Caco-2 (cell line): ENCODE results near the gene CPNE1. TPM values are rescaled to one million over a fixed set of nuclear protein-coding genes. Genes with fewer than 3 reads are reported as not detected.
A peak's percentile ranks its signal among the peaks of the same experiment; 100 is the strongest.

Experiments used
- BruUV-seq: library from RNA; stranded (reverse); fragments of 400-500 nt; replicated peaks from 2 replicates; lab custom pipeline; 2021; lab: Mats Ljungman, UMichigan
- CTCF ChIA-PET: fragments of 300-600 bp; sonication (Branson Sonifier 250); formaldehyde crosslinking; loops from one replicate; lab custom pipeline; 2022; ENCODE audit warnings: antibody characterized with exemption; lab: Charles Lee
- POLR2A ChIA-PET: fragments of 300-600 bp; sonication (Branson Sonifier 250); formaldehyde crosslinking; loops from one replicate; lab custom pipeline; 2022; ENCODE audit warnings: antibody characterized with exemption; lab: Charles Lee
- DNase-seq, 2 experiments: peaks; one replicate each; pipeline versions ENCODE4 v3.0.0 to v3.0.0-alpha.2; 2020 to 2022
- H3K27me3 ChIP-seq: replicated peaks from 2 replicates; pipeline ENCODE4 v1.6.0; 2011; ENCODE audit warnings: low read length; ENCODE audit not compliant: control insufficient read depth, insufficient read depth
- H3K36me3 ChIP-seq: 2 replicates; pipeline ENCODE4 v1.5.1; 2011; ENCODE audit warnings: low read length; ENCODE audit not compliant: control insufficient read depth, insufficient read depth
- H3K4me1 ChIP-seq: fragments of 250-450 bp; sonication (Bioruptor Pico); 2 replicates; pipeline ENCODE4 v1.5.1; 2020; ENCODE audit warnings: mild to moderate bottlenecking
- H3K4me3 ChIP-seq: 2 replicates; pipeline ENCODE4 v1.5.1; 2011; ENCODE audit warnings: low read depth, mild to moderate bottlenecking, control low read depth, low read length
- H3K9me3 ChIP-seq: fragments of 250-450 bp; sonication (Bioruptor Pico); 2 replicates; pipeline ENCODE4 v1.5.1; 2020; ENCODE audit warnings: mild to moderate bottlenecking, moderate library complexity
- H3K27ac Mint-ChIP-seq: one replicate; pipeline ENCODE4 v1.8.0; 2022; ENCODE audit warnings: mixed read lengths; ENCODE audit not compliant: unreplicated experiment
- H3K27me3 Mint-ChIP-seq: one replicate; pipeline ENCODE4 v1.8.0; 2022; ENCODE audit warnings: mixed read lengths; ENCODE audit not compliant: insufficient read depth, unreplicated experiment
- H3K36me3 Mint-ChIP-seq: one replicate; pipeline ENCODE4 v1.8.0; 2022; ENCODE audit warnings: mild to moderate bottlenecking, mixed read lengths; ENCODE audit not compliant: insufficient read depth, unreplicated experiment
- H3K4me1 Mint-ChIP-seq: one replicate; pipeline ENCODE4 v1.8.0; 2022; ENCODE audit warnings: low read depth, mixed read lengths; ENCODE audit not compliant: unreplicated experiment
- H3K4me3 Mint-ChIP-seq: one replicate; pipeline ENCODE4 v1.8.0; 2022; ENCODE audit warnings: mild to moderate bottlenecking, moderate library complexity, mixed read lengths; ENCODE audit not compliant: unreplicated experiment
- H3K9me3 Mint-ChIP-seq: one replicate; pipeline ENCODE4 v1.8.0; 2022; ENCODE audit warnings: mixed read lengths; ENCODE audit not compliant: unreplicated experiment
- CTCF ChIP-seq, 2 experiments: fragments of 200-600 bp in 1 of 2; IDR thresholded peaks; 1 replicate in 1 of 2; 2 replicates in 1 of 2; pipeline versions ENCODE4 v1.5.1 to v1.8.0; 2011 to 2022; ENCODE audit warnings: antibody characterized with exemption in 1 of 2, control low read depth in 1 of 2, inconsistent platforms in 1 of 2, low read depth in 1 of 2, low read length in 1 of 2, mild to moderate bottlenecking in 1 of 2, moderate library complexity in 1 of 2; ENCODE audit not compliant: insufficient read depth in 1 of 2, severe bottlenecking in 1 of 2, unreplicated experiment in 1 of 2
- intact Hi-C: fragments of 100-400 bp; cut with micrococcal nuclease; formaldehyde crosslinking; loops from one replicate; pipeline ENCODE4 v1.10.0; 2022; ENCODE audit not compliant: unreplicated experiment
- total RNA-seq: library from RNA; stranded (reverse); gene quantifications from 2 replicates; pipeline ENCODE4 v1.2.3, GENCODE V29; 2022

The CPNE1 gene
- total RNA-seq, 1 experiment from 2014 or later, result 833 TPM

GRCh38 chr20:35681960-35682359 is 17.3 kb upstream of the CPNE1 start:
- Histone ChIP-seq H3K36me3 (peaks cover 1% of the 10 kb centered on the region; the same call in 1 of the 2 replicates), H3K4me3 (no peak overlapping the region), H3K4me1 (no peaks in the 10 kb centered on the region), H3K27me3 (no peaks in the 10 kb centered on the region), H3K9me3 (no peaks in the 10 kb centered on the region)
- H3K9me3 Mint-ChIP-seq, result peaks cover 3% of the 10 kb centered on the region
- no peak for TF ChIP-seq CTCF (IDR thresholded peaks at IDR 0.05; ENCODE audit: insufficient read depth in 1 of 2, low read depth in 1 of 2, low read length in 1 of 2, severe bottlenecking in 1 of 2, unreplicated experiment in 1 of 2)
- H3K36me3 Mint-ChIP-seq, result peaks cover 40% of the 10 kb centered on the region
- no peaks in the 10 kb centered on the region for H3K27me3 Mint-ChIP-seq
- intact Hi-C loops, result no loop called here
- POLR2A ChIA-PET, result no interaction called here
- no peak overlapping the region for H3K4me3 Mint-ChIP-seq
- CTCF ChIA-PET, result no interaction called here
- no TSS peak for BruUV-seq
- DNase-seq, result no peak
- no peak overlapping the region for H3K27ac Mint-ChIP-seq
- H3K4me1 Mint-ChIP-seq, result no peaks in the 10 kb centered on the region

- BruUV-seq, result no TSS peak
- DNase-seq, result peak in 1 of 2 experiments; percentile 15
- H3K9me3 Mint-ChIP-seq, result no peaks in the 10 kb centered on the region
- ChIA-PET POLR2A (no interaction called here), CTCF (interaction anchor here (0.6 to 0.7 kb wide), 2 partner anchors 12 to 267 kb away, joined by 3 to 6 read pairs; no protein-coding TSS in a partner anchor)
- peaks cover 32% of the 10 kb centered on the region for H3K36me3 Mint-ChIP-seq
- H3K27me3 ChIP-seq, result no peaks in the 10 kb centered on the region
- no peak overlapping the region for H3K4me3 Mint-ChIP-seq
- no peaks in the 10 kb centered on the region for H3K9me3 ChIP-seq
- H3K27me3 Mint-ChIP-seq, result no peaks in the 10 kb centered on the region
- intact Hi-C loops, result no loop called here
- no peak overlapping the region for H3K27ac Mint-ChIP-seq
- no peak overlapping the region for H3K4me3 ChIP-seq
- peaks cover 1% of the 10 kb centered on the region; the same call in 1 of the 2 replicates for H3K36me3 ChIP-seq
- H3K4me1 ChIP-seq, result no peaks in the 10 kb centered on the region
- H3K4me1 Mint-ChIP-seq, result no peaks in the 10 kb centered on the region
- no peak for TF ChIP-seq CTCF (IDR thresholded peaks at IDR 0.05; ENCODE audit: insufficient read depth in 1 of 2, low read depth in 1 of 2, low read length in 1 of 2, severe bottlenecking in 1 of 2, unreplicated experiment in 1 of 2)
These were observed 15.9 kb upstream of the CPNE1 start for GRCh38 chr20:35680452-35681183.

- intact Hi-C loops, result no loop called here
- no peaks in the 10 kb centered on the region for H3K4me1 ChIP-seq
- TF ChIP-seq CTCF (IDR thresholded peaks at IDR 0.05; ENCODE audit: insufficient read depth in 1 of 2, low read depth in 1 of 2, low read length in 1 of 2, severe bottlenecking in 1 of 2, unreplicated experiment in 1 of 2), result no peak
- Mint-ChIP-seq H3K4me3 (no peak overlapping the region), H3K36me3 (peaks cover 36% of the 10 kb centered on the region), H3K27me3 (no peaks in the 10 kb centered on the region), H3K27ac (no peak overlapping the region), H3K9me3 (no peaks in the 10 kb centered on the region), H3K4me1 (no peaks in the 10 kb centered on the region)
- no peaks in the 10 kb centered on the region for H3K9me3 ChIP-seq
- H3K36me3 ChIP-seq, result peaks cover 1% of the 10 kb centered on the region; the same call in 1 of the 2 replicates
- ChIA-PET POLR2A (no interaction called here), CTCF (no interaction called here)
- DNase-seq, result peak in 1 of 2 experiments; percentile 29
- no peaks in the 10 kb centered on the region for H3K27me3 ChIP-seq
- H3K4me3 ChIP-seq, result no peak overlapping the region
- BruUV-seq, result no TSS peak
These were observed 10.2 kb upstream of the CPNE1 start for GRCh38 chr20:35674921-35675320.
